HG03439 (cell line): ENCODE measurements around the gene CHD9.
"Not testable (repeated sequence)": the region's sequence is repeated elsewhere in the genome, so short reads cannot be mapped to it uniquely, and the experiment has no call there.

Experiments
- ATAC-seq: cut with Tn5 transposase; IDR thresholded peaks from one replicate; pipeline ENCODE4 v1.9.1; 2021; ENCODE audit warnings: mild to moderate bottlenecking, moderate library complexity; ENCODE audit not compliant: unreplicated experiment

The CHD9 gene

DNA sequence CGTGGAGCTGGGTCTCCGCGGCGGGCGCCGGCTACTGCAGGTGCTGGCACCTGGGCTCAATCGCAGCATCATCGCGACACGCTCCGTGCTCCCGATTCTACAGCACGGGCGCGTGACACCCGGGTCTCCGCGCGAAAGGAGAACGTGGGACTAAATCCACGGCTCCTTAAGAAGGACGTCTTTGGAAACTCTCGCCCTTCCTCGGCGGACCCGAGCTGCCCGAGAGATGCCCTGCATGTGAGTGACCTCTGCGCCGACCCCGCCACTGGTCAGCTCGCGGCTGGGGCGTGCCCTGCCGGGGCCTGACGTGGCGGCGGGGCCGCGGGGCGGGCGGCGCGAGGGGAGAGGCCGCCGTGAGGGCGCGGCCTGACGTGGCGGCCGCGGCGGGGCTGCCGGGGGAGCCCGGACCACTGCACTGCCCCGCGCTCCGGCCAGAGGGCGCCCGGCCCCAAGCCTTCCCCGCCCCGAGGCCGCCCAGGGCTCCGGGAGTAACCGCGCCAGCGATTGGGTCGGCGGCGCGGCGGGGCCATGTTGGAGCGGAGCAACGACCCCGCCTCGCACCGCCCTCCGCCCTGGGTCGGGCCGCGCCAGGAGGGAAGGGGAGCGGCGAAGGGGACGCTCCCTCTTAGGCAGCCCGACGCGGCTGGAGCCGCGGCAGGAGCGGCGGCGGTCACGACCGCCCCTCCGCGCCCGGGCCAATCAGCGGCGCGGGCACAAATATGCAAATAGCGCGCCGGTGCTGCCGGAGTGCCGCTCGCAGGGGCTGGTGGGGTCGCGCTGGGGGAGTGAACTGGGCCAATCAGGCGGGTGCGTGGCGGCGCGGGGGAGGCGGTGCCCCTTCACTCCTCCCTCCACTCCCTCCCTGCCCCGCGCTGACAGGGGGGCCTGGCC, 75.6 kb downstream of the CHD9 start:
- ATAC-seq: peak; percentile 86

- peak; percentile 1 for ATAC-seq
Measured at GRCh38 chr16:53131050-53131362, 76.2 kb downstream of the CHD9 start.

DNA sequence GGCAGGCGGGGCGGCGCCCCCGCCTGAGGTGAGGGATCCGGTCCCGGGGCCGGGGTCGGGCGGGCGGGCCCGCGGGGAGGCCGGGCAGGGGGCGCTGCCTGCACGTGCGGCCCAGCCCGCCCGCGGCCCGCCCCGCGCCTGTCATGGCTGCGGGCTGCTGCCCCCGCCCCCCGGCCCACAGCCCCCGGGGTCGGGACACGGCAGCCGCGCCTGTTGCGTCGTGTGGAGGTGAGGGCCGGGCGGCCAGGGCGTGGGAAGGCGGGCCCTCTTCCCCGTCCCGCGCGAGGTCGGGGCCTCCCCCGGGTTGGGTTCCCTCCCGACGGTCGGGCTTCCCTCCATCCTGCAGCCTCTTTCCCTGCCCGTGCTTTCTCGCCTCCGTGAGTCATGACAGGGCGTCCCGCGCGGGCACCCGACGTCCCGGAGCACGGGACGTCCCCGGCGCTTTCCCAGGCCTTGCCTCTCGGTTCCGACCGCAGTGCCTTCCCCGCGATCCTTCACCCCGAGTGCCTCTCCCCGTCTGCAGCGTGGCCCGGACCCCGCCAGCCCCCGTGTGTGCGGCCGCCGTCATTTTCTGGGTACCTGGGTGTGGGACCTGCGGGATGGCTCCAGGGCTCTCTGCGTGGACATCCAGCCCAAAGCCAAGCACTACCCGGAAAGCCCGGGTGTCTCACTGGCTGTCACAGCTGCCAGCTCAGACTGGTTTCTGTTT, 76.7 kb downstream of the CHD9 start:
- ATAC-seq: peak; percentile 21

DNA sequence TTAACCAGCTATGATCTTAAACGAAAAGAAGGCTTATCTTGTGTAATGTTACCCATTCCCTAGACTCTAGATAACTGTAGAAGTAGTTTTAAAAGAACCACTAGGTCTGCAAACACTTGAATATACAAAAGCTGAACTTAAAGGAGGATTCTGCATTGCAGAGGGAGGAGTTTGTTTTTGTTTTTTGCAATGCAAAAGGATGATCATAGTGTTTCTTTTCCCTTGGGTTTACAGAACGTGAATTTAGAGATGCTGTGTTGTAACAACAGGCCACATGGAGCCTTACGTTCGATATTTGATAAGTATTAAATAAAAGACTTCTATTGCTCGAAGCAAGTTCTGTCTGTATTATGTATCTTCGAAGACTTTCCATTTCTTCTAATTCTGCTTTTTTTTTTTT, 77.6 kb downstream of the CHD9 start:
- no peak for ATAC-seq

DNA sequence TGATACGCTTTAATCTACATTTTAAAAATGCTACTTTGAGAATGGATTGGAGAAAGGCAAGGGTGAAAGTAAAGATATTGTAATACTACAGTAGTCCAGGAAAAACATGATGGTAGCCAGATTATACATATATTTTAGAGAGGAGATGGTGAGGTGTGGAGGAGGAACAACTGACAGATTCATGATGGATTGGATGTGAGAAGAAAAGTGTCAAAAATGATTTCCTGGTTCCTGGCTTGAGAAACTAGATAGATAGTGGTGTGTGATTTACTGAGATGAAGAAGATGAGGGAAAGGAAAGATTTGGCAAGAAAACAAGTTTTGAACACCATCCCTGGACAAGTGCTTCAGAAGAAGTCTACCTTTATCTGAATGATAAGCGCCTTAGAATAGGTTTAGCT, 80.5 kb downstream of the CHD9 start:
- no peak for ATAC-seq

DNA sequence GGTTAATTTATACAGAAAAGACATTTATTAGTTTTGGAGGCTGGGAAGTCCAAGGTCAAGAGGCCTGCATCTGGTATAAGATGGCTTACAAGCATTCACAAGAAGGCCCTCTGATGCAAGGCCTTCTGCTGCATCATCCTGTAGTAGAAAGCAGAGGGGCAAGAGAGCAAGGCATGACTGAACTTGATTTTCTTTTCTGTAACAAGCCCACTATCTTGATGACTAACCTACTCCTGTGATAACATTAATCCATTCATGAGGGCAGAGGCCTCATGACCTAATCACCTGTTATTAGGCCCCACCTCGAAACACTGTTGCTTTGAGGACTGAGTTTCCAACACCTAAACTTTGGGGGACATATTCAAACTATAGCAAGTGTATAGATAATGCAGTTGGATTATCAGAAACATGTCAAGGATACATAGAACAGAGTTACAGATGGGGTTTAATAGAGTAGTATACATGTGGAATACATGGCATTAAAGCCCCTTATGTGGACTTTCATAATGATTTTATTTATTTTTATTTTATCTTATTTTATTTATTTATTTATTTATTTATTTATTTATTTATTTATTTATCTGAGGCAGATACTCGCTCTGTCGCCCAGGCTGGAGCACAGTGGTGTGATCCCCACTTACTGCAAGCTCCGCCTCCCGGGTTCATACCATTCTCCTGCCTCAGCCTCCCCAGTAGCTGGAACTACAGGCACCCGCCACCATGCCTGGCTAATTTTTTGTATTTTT, 88.2 kb downstream of the CHD9 start:
- no peak for ATAC-seq

- no peak for ATAC-seq
Measured at GRCh38 chr16:53147500-53148065, 92.8 kb downstream of the CHD9 start.

GRCh38 chr16:53150769-53151168, 96.0 kb downstream of the CHD9 start:
- ATAC-seq: no peak

DNA sequence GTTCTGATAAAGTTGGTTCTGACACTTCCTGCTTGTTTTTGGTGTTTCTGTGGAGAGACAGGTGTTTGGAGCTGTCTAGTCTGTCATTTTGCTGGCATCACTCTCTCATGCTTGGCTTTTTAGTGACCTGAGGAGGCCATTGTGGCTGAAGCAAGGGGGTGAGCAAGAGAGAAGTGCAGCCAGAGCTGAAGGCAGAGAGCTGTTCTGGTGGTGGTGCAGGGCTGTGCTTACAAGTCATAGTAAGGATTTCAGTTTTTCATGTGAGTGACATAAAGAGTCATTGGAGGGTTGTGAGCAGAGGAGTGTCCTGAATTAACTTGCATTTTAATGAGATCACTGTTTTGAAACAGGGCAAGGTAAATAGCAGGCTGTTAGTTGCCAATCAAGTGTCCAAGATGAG, 97.5 kb downstream of the CHD9 start:
- ATAC-seq: no peak

DNA sequence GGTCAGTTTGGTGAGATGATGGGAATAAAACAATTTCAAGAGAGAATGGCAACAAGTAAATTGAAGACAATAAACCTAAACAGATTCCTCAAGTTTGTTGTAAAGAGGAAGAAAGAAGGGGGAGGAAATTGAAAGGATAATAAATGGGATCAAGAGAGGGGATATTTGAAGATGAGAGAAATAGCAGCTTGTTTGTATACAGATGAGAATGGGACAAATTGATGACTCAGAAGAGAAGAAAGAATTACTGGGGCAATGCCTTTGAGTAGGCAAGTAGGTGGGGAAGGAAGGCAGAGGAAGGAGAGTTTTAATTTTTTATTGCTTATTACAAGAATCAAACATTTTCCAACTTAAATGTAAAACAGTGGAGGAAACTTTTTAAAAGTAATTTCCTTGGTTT, 98.3 kb downstream of the CHD9 start:
- no peak for ATAC-seq

- no peak for ATAC-seq
Measured at GRCh38 chr16:53154513-53154912, 99.7 kb downstream of the CHD9 start.

DNA sequence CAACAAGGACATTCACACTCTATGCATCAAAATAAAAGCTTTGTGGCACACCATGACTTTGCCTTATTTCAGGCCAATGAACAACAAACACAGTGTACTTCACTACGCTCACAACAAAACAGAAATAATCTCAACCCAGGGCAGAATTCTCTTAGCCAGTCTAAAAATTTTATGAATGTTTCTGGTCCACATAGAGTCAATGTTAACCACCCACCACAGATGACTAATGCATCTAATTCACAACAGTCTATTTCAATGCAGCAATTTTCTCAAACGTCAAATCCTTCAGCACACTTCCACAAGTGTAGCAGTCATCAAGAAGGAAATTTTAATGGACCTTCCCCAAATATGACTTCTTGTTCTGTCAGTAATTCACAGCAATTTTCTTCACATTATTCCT, 101.7 kb downstream of the CHD9 start:
- no peak for ATAC-seq

DNA sequence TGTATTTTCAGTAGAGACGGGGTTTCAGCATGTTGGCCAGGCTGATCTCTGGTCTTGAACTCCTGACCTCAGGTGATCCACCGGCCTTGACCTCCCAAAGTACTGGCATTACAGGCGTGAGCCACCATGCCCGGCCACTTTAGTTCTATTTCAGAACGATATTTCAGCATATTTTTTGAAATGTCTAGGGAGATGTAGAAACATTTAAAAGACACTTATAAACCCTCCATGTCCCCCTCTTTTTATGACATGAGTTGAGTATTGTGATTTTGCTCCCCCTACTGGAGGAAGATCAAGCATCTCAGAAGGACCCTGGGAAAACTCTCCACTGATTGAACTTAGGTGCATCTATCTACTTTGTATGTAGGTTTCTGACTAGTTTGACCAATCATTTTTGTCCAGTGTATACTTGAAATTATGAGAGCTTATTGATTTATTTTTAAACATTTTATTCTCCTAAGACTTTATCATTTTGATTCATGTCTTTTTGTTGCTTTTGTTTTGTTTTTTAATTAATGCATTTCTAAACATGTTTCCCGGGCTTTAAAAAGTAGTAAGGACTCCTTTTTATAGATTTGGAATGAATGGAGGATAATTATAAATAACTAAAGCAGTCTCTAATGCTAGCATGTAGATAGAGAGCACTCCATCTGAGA, 105.1 kb downstream of the CHD9 start:
- ATAC-seq: no peak

DNA sequence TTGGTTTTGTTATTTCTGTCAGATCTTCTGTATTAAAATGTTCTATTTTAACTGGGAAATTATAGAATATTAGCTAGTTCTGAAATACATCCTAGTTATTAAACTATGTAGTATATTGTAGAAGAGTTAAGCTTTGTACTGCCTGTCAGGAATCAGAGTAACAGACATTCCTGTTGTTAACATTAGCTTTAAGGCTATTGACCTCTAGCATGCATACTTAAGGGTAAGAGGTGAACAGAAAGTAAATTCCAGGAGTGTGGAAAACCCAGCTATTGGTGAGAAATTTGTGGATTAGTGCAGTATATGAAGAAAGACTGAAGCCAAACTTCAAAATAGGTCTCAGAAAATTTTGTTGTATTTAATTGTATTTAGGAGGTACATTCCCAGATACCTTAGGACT, 111.3 kb downstream of the CHD9 start:
- ATAC-seq: no peak

GRCh38 chr16:53168744-53169143, 114.0 kb downstream of the CHD9 start:
- ATAC-seq: no peak

DNA sequence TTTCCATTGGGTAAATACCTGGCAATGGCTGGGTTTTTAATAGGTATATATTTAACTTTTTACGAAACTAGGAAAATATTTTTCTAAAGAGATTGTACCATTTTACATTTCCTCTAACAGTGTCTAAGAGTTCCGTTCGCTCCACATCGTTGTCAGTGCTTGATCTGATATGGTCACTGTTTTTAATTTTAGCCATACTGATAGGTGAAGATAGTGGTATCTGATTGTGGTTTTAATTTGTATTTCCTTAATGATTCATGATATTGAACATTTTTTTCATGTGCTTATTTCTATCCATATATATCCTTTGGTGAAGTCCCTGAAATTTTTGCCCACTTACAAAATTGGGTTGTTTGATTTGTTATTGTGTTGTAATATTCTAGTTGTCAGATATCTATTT, 117.7 kb downstream of the CHD9 start:
- no peak for ATAC-seq

GRCh38 chr16:53175118-53175517, 120.3 kb downstream of the CHD9 start:
- ATAC-seq: no peak

DNA sequence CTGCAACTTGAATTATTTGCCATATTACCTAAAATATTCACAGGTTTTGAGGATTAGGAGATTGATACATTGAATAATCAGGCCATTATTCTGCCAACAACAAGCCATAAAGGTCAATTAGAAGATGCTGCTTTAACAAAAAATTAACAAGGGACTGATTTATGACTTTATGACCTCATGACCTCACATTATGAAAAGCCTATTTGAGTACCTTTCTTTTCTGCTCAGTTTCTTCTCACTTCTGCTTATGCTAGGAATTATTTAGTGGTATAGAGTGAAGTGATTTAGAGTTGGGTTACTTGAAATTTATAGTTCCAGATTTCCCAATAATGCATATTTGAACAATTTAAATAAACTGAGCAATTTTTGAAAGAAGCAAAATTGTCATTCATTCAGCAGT, 121.6 kb downstream of the CHD9 start:
- no peak for ATAC-seq

DNA sequence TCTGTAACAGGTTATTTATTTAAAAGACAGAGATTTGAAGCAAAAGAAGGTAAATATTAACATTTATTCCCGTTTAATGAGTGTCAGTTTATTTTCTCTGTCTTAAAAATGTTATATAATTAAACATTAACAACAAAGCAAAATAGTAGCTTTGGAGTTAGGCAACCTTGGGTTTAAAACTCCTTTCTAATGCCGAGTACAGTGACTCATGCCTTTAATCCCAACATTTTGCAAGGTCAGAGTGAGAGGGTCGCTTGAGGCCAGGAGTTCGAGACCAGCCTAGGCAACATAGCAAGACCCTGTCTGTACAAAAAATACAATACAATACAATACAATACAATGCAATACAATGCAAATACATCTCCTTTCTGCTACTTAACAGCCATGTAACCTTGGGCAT, 128.7 kb downstream of the CHD9 start:
- ATAC-seq: no peak

DNA sequence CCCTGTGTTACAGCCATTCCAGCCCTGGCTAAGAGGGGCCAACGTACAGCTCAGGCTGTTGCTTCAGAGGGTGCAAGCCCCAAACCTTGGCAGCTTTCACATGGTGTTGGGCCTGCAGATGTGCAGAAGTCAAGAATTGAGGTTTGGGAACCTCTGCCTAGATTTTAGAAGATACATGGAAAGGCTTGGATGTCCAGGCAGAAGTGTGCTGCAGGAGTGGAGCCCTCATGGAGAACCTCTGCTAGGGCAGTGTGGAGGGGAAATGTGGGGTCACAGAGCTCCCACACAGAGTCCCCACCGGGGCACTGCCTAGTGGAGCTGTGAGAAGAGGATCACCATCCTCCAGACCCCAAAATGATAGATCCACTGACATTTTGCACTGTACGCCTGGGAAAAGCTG, 130.9 kb downstream of the CHD9 start:
- ATAC-seq: not testable (repeated sequence)

- no peak for ATAC-seq
Measured at GRCh38 chr16:53187775-53188174, 133.0 kb downstream of the CHD9 start.
